IMR-90 (cell line): ENCODE measurements around the gene USP28.

Experiments
- CHD1 ChIP-seq: IDR thresholded peaks from 2 replicates; pipeline ENCODE4 v1.6.1; 2012; ENCODE audit warnings: low read depth, low read length, improper control_type of control experiment
- CTCF ChIP-seq: conservative IDR thresholded peaks from 2 replicates; pipeline ENCODE4 v1.5.1; 2012; ENCODE audit warnings: mild to moderate bottlenecking, low read depth, low read length, improper control_type of control experiment
- FOS ChIP-seq: fragments of 150-350 bp; IDR thresholded peaks from 2 replicates; pipeline ENCODE4 v1.6.1; 2016; ENCODE audit warnings: low read depth, low read length
- MAFK ChIP-seq: IDR thresholded peaks from 2 replicates; pipeline ENCODE4 v1.6.1; 2012; ENCODE audit warnings: low read depth, low read length, improper control_type of control experiment
- MAZ ChIP-seq: IDR thresholded peaks from 2 replicates; pipeline ENCODE4 v1.6.1; 2012; ENCODE audit warnings: low read depth, mild to moderate bottlenecking, low read length, improper control_type of control experiment, moderate library complexity, borderline replicate concordance
- POLR2A ChIP-seq: IDR thresholded peaks from 2 replicates; pipeline ENCODE4 v1.6.1; 2012; ENCODE audit warnings: mild to moderate bottlenecking, low read depth, low read length
- RCOR1 ChIP-seq: IDR thresholded peaks from 2 replicates; pipeline ENCODE4 v1.6.1; 2012; ENCODE audit warnings: mild to moderate bottlenecking, low read length, improper control_type of control experiment; ENCODE audit not compliant: insufficient replicate concordance
- SMC3 ChIP-seq: fragments of 150-350 bp; IDR thresholded peaks from 2 replicates; pipeline ENCODE4 v1.6.1; 2016; ENCODE audit warnings: low read depth, mild to moderate bottlenecking, antibody characterized with exemption, low read length, moderate library complexity
- USF2 ChIP-seq: fragments of 150-350 bp; IDR thresholded peaks from 2 replicates; pipeline ENCODE4 v1.6.1; 2017; ENCODE audit warnings: mild to moderate bottlenecking, antibody characterized with exemption, low read length, low read depth

GRCh38 chr11:113864410-113864809, 11.0 kb downstream of the USP28 start:
- TF ChIP-seq CTCF (no peak), FOS (no peak), MAZ (no peak), POLR2A (no peak), SMC3 (no peak), MAFK (peak; percentile 90), USF2 (no peak), RCOR1 (no peak), CHD1 (no peak)
